Sigmoid colon (tissue), 3 donors: ENCODE measurements around the gene TAT.

Experiments
- CTCF ChIP-seq, 4 experiments: fragments of 450-650 bp in 3 of 4; fragments of 200-600 bp in 1 of 4; IDR thresholded peaks; one replicate each; pipeline ENCODE4 v1.5.1; 2016 to 2019; ENCODE audit warnings: antibody characterized with exemption in 4 of 4, mild to moderate bottlenecking in 3 of 4, moderate library complexity in 2 of 4
- POLR2A ChIP-seq, 2 donors: fragments of 450-650 bp; IDR thresholded peaks; one replicate each; pipeline ENCODE4 v1.6.1; 2016; ENCODE audit warnings: antibody characterized with exemption in 2 of 2, mild to moderate bottlenecking in 2 of 2, moderate library complexity in 2 of 2

GRCh38 chr16:71564335-71564967, 12.4 kb downstream of the TAT start:
- no peak for TF ChIP-seq CTCF (IDR thresholded peaks at IDR 0.05)
- TF ChIP-seq POLR2A (IDR thresholded peaks at IDR 0.05): no peak
